DND-41 (cell line): ENCODE measurements around the gene GLTP.

Experiments used
- ATAC-seq: fragments of 200-7000 bp; cut with Tn5 transposase; 3 replicates; pipeline ENCODE4 v1.9.1; 2021; ENCODE audit warnings: low read depth; ENCODE audit not compliant: insufficient read depth
- DNase-seq: peaks from one replicate; pipeline ENCODE4 v3.0.0-alpha.2; 2020
- H2AFZ ChIP-seq: 2 replicates; pipeline ENCODE4 v1.6.0; 2012; ENCODE audit warnings: low read depth, low read length
- H3K27ac ChIP-seq: 2 replicates; pipeline ENCODE4 v1.5.1; 2012; ENCODE audit warnings: low read length, inconsistent platforms
- H3K27me3 ChIP-seq: fragments of 200-600 bp; sonication (generic); 2 replicates; pipeline ENCODE4 v1.6.0; 2012; ENCODE audit warnings: low read length, mild to moderate bottlenecking, inconsistent platforms; ENCODE audit not compliant: insufficient read depth, poor library complexity
- H3K36me3 ChIP-seq: 2 replicates; pipeline ENCODE4 v1.5.1; 2012; ENCODE audit warnings: low read length, inconsistent platforms; ENCODE audit not compliant: insufficient read depth
- H3K4me1 ChIP-seq: 2 replicates; pipeline ENCODE4 v1.5.1; 2012; ENCODE audit warnings: mild to moderate bottlenecking, low read length; ENCODE audit not compliant: insufficient read depth
- H3K4me2 ChIP-seq: 2 replicates; pipeline ENCODE4 v1.6.0; 2012; ENCODE audit warnings: mild to moderate bottlenecking, moderate library complexity, low read length, inconsistent platforms; ENCODE audit not compliant: insufficient read depth
- H3K4me3 ChIP-seq, 2 experiments: fragments of 200-600 bp in 1 of 2; shearing (Covaris generic) in 1 of 2; 2 replicates each; pipeline ENCODE4 v1.5.1; 2012 to 2016; ENCODE audit warnings: inconsistent platforms in 2 of 2, low read length in 2 of 2, mild to moderate bottlenecking in 2 of 2, low read depth in 1 of 2, moderate library complexity in 1 of 2
- H3K79me2 ChIP-seq: 2 replicates; pipeline ENCODE4 v1.6.0; 2012; ENCODE audit warnings: low read length, inconsistent platforms; ENCODE audit not compliant: insufficient read depth
- H3K9ac ChIP-seq: 2 replicates; pipeline ENCODE4 v1.6.0; 2012; ENCODE audit warnings: low read depth, mild to moderate bottlenecking, inconsistent platforms, low read length, moderate library complexity
- H3K9me3 ChIP-seq: 2 replicates; pipeline ENCODE4 v1.5.1; 2012; ENCODE audit warnings: low read length, moderate library complexity, mild to moderate bottlenecking, inconsistent platforms; ENCODE audit not compliant: insufficient read depth, severe bottlenecking
- H4K20me1 ChIP-seq: 2 replicates; pipeline ENCODE4 v1.6.0; 2012; ENCODE audit warnings: low read length; ENCODE audit not compliant: insufficient read depth
- EZH2 ChIP-seq: IDR thresholded peaks from 3 replicates; pipeline ENCODE4 v1.6.1; 2012; ENCODE audit warnings: borderline replicate concordance, low read depth, mild to moderate bottlenecking, moderate library complexity, low read length, inconsistent platforms; ENCODE audit not compliant: severe bottlenecking
- TF ChIP-seq, protein P1 (sequence below): IDR thresholded peaks from 2 replicates; pipeline ENCODE4 v1.5.1; 2012; ENCODE audit warnings: borderline replicate concordance, low read length, moderate library complexity, mild to moderate bottlenecking; ENCODE audit not compliant: poor library complexity, severe bottlenecking; ENCODE audit errors: extremely low read depth

GLTP gene

DNA sequence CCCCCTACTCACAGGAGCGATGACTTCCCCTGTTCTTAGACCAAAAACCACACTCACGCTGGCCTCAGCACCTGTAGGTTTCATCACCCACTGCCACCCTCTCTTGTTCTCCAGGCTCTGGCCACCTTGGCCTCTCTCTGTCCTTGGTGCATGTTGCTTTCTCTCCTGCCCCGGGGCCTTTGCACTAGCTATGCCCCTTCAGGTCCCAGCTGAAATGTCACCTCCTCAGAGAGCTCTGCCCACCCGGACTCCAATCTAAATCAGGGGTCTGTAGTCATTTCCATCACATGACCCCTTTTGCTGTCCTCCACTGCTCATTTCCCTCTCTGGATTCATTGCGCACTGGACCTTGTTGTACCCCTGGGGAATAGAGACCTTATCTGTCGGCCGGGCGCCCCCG lies 39.0 kb downstream of the GLTP start:
- Histone ChIP-seq H3K9me3 (no peaks in the 10 kb centered on the region), H3K9ac (no peak overlapping the region), H4K20me1 (no peaks in the 10 kb centered on the region), H3K4me2 (no peak overlapping the region), H3K36me3 (no peaks in the 10 kb centered on the region), H3K4me3 (no peak overlapping the region), H3K27ac (no peak overlapping the region), H3K79me2 (no peaks in the 10 kb centered on the region), H2AFZ (no peak overlapping the region), H3K4me1 (peaks cover 8% of the 10 kb centered on the region), H3K27me3 (no peaks in the 10 kb centered on the region)
- ATAC-seq (no peak), DNase-seq (no peak)
- no peak for TF ChIP-seq EZH2
- TF ChIP-seq, protein P1, sequence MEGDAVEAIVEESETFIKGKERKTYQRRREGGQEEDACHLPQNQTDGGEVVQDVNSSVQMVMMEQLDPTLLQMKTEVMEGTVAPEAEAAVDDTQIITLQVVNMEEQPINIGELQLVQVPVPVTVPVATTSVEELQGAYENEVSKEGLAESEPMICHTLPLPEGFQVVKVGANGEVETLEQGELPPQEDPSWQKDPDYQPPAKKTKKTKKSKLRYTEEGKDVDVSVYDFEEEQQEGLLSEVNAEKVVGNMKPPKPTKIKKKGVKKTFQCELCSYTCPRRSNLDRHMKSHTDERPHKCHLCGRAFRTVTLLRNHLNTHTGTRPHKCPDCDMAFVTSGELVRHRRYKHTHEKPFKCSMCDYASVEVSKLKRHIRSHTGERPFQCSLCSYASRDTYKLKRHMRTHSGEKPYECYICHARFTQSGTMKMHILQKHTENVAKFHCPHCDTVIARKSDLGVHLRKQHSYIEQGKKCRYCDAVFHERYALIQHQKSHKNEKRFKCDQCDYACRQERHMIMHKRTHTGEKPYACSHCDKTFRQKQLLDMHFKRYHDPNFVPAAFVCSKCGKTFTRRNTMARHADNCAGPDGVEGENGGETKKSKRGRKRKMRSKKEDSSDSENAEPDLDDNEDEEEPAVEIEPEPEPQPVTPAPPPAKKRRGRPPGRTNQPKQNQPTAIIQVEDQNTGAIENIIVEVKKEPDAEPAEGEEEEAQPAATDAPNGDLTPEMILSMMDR, result no peak

DNA sequence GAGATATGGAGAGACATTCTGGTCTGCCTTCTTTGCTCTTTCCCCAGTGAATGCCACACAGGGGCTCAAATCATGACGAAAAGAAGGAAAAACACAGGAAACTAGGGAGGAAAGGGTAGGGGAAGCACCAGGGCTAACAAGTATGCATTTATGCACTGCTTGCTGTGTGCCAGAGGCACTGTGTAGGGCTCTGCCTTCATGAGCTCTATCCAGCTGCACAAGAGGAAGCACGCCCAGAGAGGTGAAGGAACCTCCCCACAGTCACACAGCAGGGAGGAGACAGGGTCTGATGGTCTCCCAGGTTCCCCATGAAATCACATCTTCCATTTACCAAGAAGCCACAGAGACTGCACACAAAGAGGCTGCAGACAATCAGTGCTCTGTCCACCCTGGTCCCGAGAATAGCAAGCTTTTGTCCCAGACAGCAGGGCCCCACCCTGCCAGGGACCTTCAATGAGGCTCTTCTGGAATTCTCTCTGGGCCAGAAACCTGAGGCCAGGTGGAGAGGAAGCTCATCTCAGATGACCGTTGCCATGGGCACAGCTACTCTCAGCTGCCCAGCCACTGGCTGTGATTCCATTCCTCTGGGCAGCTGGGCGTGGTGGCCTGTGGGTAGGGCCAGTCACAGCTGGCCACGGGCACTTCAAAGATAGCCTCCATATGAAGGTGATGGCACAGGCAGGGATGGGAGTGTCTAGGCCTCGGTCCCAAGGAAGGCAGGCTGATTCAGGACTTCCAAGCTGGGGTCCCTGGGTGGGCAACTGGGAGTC lies 39.9 kb downstream of the GLTP start:
- Histone ChIP-seq H2AFZ (no peak overlapping the region), H3K4me1 (peaks cover 6% of the 10 kb centered on the region), H3K9me3 (no peaks in the 10 kb centered on the region), H3K9ac (no peak overlapping the region), H3K79me2 (no peaks in the 10 kb centered on the region), H3K4me3 (no peak overlapping the region), H3K36me3 (no peaks in the 10 kb centered on the region), H3K27me3 (no peaks in the 10 kb centered on the region), H3K4me2 (no peak overlapping the region), H4K20me1 (no peaks in the 10 kb centered on the region), H3K27ac (no peak overlapping the region)
- ATAC-seq (no peak), DNase-seq (no peak)
- no peak for TF ChIP-seq EZH2
- TF ChIP-seq, protein P1, result no peak

DNA sequence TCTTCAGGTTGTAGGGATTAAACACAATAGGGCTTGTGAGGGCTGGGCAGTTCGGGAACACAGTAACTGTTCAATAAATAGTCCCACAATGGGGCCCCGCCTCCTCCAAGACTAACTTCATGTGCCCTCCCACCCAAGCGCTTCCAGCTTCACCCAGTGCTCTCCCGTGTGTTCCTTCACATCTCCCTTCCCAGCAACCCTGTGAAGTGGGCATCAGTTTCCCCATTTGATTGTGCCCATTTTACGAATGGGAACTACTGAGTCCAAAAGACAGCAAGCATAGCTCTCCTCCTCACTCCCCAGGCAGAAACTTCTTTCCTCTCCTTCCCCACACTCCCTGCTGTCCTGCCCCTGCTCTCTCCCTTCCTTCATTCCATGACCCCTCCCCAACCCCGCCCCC lies 40.9 kb downstream of the GLTP start:
- Histone ChIP-seq H2AFZ (no peak overlapping the region), H3K27me3 (no peaks in the 10 kb centered on the region), H3K4me1 (no peaks in the 10 kb centered on the region), H3K4me2 (no peak overlapping the region), H3K79me2 (no peaks in the 10 kb centered on the region), H3K9me3 (no peaks in the 10 kb centered on the region), H3K9ac (no peak overlapping the region), H3K4me3 (no peak overlapping the region), H4K20me1 (no peaks in the 10 kb centered on the region), H3K36me3 (no peaks in the 10 kb centered on the region), H3K27ac (no peak overlapping the region)
- TF ChIP-seq EZH2, result no peak
- TF ChIP-seq, protein P1, result no peak
- DNase-seq, result no peak
- ATAC-seq, result no peak

DNA sequence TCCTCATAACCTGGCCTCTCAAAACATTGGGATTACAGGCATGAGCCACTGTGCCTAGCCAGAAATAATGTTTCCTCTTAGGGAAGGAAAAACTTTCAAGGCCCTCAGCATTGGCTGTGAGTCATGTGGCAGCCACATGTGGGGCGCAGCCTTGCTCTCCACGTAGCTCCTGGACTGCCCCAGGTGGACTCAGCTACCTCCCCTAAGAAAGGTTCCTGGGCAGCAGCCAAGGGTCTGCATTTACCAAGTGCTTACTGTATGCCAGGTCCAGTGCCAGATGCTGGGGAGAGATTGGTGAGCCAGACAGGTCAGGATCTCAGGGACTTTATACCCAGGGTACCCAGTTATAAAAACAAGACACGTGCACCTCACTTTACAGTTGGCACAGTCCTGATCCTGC lies 43.4 kb downstream of the GLTP start:
- H3K4me3 ChIP-seq, result no peak overlapping the region
- no peaks in the 10 kb centered on the region for H3K4me1 ChIP-seq
- H3K79me2 ChIP-seq, result no peaks in the 10 kb centered on the region
- no peaks in the 10 kb centered on the region for H3K36me3 ChIP-seq
- no peaks in the 10 kb centered on the region for H3K9me3 ChIP-seq
- no peak overlapping the region for H2AFZ ChIP-seq
- no peak for DNase-seq
- H3K27me3 ChIP-seq, result no peaks in the 10 kb centered on the region
- H3K9ac ChIP-seq, result no peak overlapping the region
- H3K27ac ChIP-seq, result no peak overlapping the region
- no peak for TF ChIP-seq EZH2
- TF ChIP-seq, protein P1, result no peak
- ATAC-seq, result no peak
- no peaks in the 10 kb centered on the region for H4K20me1 ChIP-seq
- no peak overlapping the region for H3K4me2 ChIP-seq
